Measurements from ENCODE around the gene PEAK3.

PEAK3 gene

DNA sequence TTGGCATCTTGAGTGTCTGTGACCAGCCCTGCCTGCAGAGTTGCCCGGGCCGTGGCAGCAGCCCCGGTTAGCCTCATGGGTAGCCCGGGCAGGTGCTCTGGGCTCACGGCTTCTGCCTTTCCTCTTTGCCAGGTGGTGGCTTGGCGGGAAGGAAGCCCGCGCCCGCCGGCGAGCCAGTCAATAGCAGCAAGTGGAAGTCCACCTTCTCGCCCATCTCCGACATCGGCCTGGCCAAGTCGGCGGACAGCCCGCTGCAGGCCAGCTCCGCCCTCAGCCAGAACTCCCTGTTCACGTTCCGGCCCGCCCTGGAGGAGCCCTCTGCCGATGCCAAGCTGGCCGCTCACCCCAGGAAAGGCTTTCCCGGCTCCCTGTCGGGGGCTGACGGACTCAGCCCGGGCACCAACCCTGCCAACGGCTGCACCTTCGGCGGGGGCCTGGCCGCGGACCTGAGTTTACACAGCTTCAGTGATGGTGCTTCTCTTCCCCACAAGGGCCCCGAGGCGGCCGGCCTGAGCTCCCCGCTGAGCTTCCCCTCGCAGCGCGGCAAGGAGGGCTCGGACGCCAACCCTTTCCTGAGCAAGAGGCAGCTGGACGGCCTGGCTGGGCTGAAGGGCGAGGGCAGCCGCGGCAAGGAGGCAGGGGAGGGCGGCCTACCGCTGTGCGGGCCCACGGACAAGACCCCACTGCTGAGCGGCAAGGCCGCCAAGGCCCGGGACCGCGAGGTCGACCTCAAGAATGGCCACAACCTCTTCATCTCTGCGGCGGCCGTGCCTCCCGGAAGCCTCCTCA is 55.7 kb downstream of the PEAK3 start:
- Histone ChIP-seq H3K4me1 (ENCODE audit: control insufficient read depth, insufficient read depth, low read length) (peaks cover 3% of the 10 kb centered on the region; the same call in 1 of the 2 replicates), H3K36me3 (ENCODE audit: control insufficient read depth, insufficient read depth, low read length) (peaks cover 76% of the 10 kb centered on the region)

DNA sequence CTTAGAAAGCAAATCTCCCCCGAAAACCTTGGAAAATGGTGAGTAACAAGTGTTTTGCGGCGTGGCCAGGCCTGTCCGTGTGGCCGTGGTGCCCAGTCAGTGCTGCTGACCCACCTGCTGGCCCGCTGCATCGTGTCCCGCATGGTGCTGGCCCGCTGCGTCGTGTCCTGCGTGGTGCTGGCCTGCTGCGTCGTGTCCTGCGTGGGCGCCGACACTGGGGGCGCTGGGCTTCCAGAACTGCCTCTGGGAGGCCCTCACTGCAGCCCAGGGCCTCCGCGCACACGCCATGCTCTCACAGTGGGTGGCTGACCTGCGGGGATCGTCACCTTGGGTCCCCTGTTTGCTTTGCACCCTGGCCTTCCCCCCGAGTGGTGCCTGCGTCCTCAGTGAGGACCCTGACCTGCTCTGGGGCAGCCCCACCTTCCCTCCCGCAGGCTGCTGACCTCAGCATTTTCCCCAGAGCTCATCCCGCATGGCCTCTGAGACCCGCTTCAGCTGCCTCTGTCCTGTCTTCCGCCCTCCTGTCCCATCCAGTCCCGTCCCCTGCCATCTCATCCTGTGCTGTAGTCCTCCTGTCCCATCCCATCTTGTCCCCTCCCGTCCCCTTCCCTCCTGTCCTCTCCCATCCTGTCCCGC is 56.4 kb downstream of the PEAK3 start:
- Histone ChIP-seq H3K4me3 (ENCODE audit: low read depth, low read length) (no peak overlapping the region), H3K4me1 (ENCODE audit: control insufficient read depth, insufficient read depth, low read length) (peaks cover 4% of the 10 kb centered on the region; the same call in 1 of the 2 replicates), H3K27me3 (ENCODE audit: control insufficient read depth, insufficient read depth, low read length) (no peaks in the 10 kb centered on the region), H3K27ac (ENCODE audit: low read depth, low read length) (no peak overlapping the region), H3K36me3 (ENCODE audit: control insufficient read depth, insufficient read depth, low read length) (peaks cover 82% of the 10 kb centered on the region), H3K9me3 (ENCODE audit: control insufficient read depth, insufficient read depth, low read depth, low read length) (no peaks in the 10 kb centered on the region), H3K9ac (ENCODE audit: low read length) (peak overlapping the region; percentile 4)

More for the DNA sequence above, 55.7 kb downstream of the PEAK3 start:
- Histone ChIP-seq H3K27me3 (ENCODE audit: control insufficient read depth, insufficient read depth, low read length) (no peaks in the 10 kb centered on the region), H3K9me3 (ENCODE audit: control insufficient read depth, insufficient read depth, low read depth, low read length) (no peaks in the 10 kb centered on the region), H3K9ac (ENCODE audit: low read length) (peak overlapping the region; percentile 4), H3K4me3 (ENCODE audit: low read depth, low read length) (no peak overlapping the region), H3K27ac (ENCODE audit: low read depth, low read length) (no peak overlapping the region)

DNA sequence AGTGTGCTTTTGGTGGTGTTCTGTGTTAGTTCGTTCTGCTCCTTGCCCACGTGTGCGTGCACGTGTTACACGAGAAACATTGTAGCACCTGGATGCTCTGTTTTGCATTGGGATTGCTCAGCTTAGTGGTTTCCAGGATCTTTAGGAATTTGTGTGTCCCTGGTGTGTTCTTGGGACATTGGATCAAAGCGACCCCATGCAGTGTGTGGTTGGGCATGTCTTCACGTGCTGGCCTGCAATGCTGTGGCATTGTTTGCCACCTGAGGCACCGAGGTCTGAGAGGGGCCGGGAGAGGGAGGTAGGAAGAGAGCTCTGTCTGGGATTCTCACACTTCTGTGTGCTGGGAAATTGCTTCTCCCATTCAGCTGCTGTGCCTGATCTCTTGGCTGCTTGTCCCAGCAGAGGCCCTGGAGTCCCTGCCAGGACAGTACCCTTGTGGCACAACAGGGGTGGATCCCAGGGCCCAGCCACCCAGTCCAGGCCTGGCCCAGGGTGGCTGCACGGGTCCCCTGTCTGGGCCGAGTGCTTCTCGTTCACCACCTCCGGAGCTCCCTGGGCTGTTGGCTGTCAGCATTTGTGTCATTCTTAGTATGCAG is 57.1 kb downstream of the PEAK3 start:
- Histone ChIP-seq H3K9me3 (ENCODE audit: control insufficient read depth, insufficient read depth, low read depth, low read length) (no peaks in the 10 kb centered on the region), H3K27me3 (ENCODE audit: control insufficient read depth, insufficient read depth, low read length) (no peaks in the 10 kb centered on the region), H3K4me3 (ENCODE audit: low read depth, low read length) (no peak overlapping the region), H3K4me1 (ENCODE audit: control insufficient read depth, insufficient read depth, low read length) (peaks cover 4% of the 10 kb centered on the region; the same call in 1 of the 2 replicates), H3K27ac (ENCODE audit: low read depth, low read length) (no peak overlapping the region; the same call in 1 of the 2 replicates), H3K36me3 (ENCODE audit: control insufficient read depth, insufficient read depth, low read length) (peaks cover 82% of the 10 kb centered on the region), H3K9ac (ENCODE audit: low read length) (no peak overlapping the region)
